SK-N-SH (cell line): ENCODE measurements around the gene CSH2.
"Not testable (repeated sequence)": the region's sequence is repeated elsewhere in the genome, so short reads cannot be mapped to it uniquely, and the experiment has no call there.

Experiments
- CTCF ChIP-seq: fragments of 200-600 bp; sonication (generic); IDR thresholded peaks from 2 replicates; pipeline ENCODE4 v1.6.1; 2017; ENCODE audit warnings: antibody characterized with exemption, mild to moderate bottlenecking, moderate library complexity
- EP300 ChIP-seq, 2 experiments: IDR thresholded peaks; 2 replicates each; pipeline versions ENCODE4 v1.4.0 to v1.6.1; 2012; ENCODE audit warnings: borderline replicate concordance in 1 of 2, low read depth in 1 of 2, low read length in 1 of 2
- GABPA ChIP-seq: IDR thresholded peaks from 2 replicates; pipeline ENCODE4 v1.4.0; 2012; ENCODE audit warnings: low read depth, mild to moderate bottlenecking
- GATA2 ChIP-seq: sonication (generic); formaldehyde crosslinking; IDR thresholded peaks from 2 replicates; pipeline ENCODE4 v1.5.0; 2020; ENCODE audit warnings: mild to moderate bottlenecking, missing genetic modification reagents
- MXI1 ChIP-seq: IDR thresholded peaks from 2 replicates; pipeline ENCODE4 v1.6.1; 2012; ENCODE audit warnings: mild to moderate bottlenecking, low read depth, low read length, improper control_type of control experiment
- NRF1 ChIP-seq: IDR thresholded peaks from 2 replicates; pipeline ENCODE4 v1.6.1; 2012; ENCODE audit warnings: low read depth, mild to moderate bottlenecking, low read length
- POLR2AphosphoS5 ChIP-seq: IDR thresholded peaks from 2 replicates; pipeline ENCODE4 v1.6.1; 2012; ENCODE audit warnings: low read depth, low read length
- RAD21 ChIP-seq: IDR thresholded peaks from 2 replicates; pipeline ENCODE4 v1.6.1; 2012; ENCODE audit warnings: mild to moderate bottlenecking, low read length
- REST ChIP-seq: IDR thresholded peaks from 2 replicates; pipeline ENCODE4 v1.6.1; 2012; ENCODE audit warnings: mild to moderate bottlenecking, low read depth, low read length, moderate library complexity
- RXRA ChIP-seq: IDR thresholded peaks from 2 replicates; pipeline ENCODE4 v1.4.0; 2012; ENCODE audit warnings: low read depth, mild to moderate bottlenecking, borderline replicate concordance
- TAF1 ChIP-seq: IDR thresholded peaks from 2 replicates; pipeline ENCODE4 v1.6.1; 2012; ENCODE audit warnings: low read depth, mild to moderate bottlenecking, low read length, moderate library complexity, borderline replicate concordance
- USF2 ChIP-seq: fragments of 150-350 bp; IDR thresholded peaks from 2 replicates; pipeline ENCODE4 v1.6.1; 2017; ENCODE audit warnings: antibody characterized with exemption, low read length, low read depth, borderline replicate concordance
- YY1 ChIP-seq: IDR thresholded peaks from 2 replicates; pipeline ENCODE4 v1.4.0; 2012; ENCODE audit warnings: low read depth, mild to moderate bottlenecking

GRCh38 chr17:63889026-63889848, 15.8 kb upstream of the CSH2 start:
- peak; percentile 50 for TF ChIP-seq CTCF
- not testable (repeated sequence) for TF ChIP-seq POLR2AphosphoS5; NRF1; RXRA; YY1; MXI1; USF2; TAF1; EP300 (IDR thresholded peaks at IDR 0.05; ENCODE audit: borderline replicate concordance in 1 of 2, low read depth in 1 of 2, low read length in 1 of 2); GATA2 (CRISPR knock-in tag); REST; GABPA
- TF ChIP-seq RAD21: peak; percentile 39
